Progenitor cell of endocrine pancreas (in vitro differentiated cells): ENCODE results near the gene AMN. TPM values are rescaled to one million over a fixed set of nuclear protein-coding genes. Genes with fewer than 3 reads are reported as not detected.

Experiments
- DNase-seq: peaks from one replicate; pipeline ENCODE4 v3.0.0; 2021; ENCODE audit warnings: low spot score; ENCODE audit not compliant: unreplicated experiment
- H3K27ac Mint-ChIP-seq: 2 replicates; pipeline ENCODE4 v1.8.0; 2021; ENCODE audit warnings: mild to moderate bottlenecking, moderate library complexity, mixed read lengths
- H3K27me3 Mint-ChIP-seq: 2 replicates; pipeline ENCODE4 v1.8.0; 2021; ENCODE audit warnings: mixed read lengths
- H3K36me3 Mint-ChIP-seq: 2 replicates; pipeline ENCODE4 v1.8.0; 2022; ENCODE audit warnings: mixed read lengths; ENCODE audit not compliant: insufficient read depth
- H3K4me1 Mint-ChIP-seq: 2 replicates; pipeline ENCODE4 v1.8.0; 2021; ENCODE audit warnings: low read depth, mixed read lengths
- H3K4me3 Mint-ChIP-seq: 2 replicates; pipeline ENCODE4 v1.8.0; 2021; ENCODE audit warnings: low read depth, mild to moderate bottlenecking, moderate library complexity, mixed read lengths
- H3K9me3 Mint-ChIP-seq: 2 replicates; pipeline ENCODE4 v1.8.0; 2021; ENCODE audit warnings: low read depth, mixed read lengths
- CTCF ChIP-seq: fragments of 200-600 bp; sonication (generic); IDR thresholded peaks from one replicate; pipeline ENCODE4 v1.5.0; 2021; ENCODE audit warnings: antibody characterized with exemption, mild to moderate bottlenecking; ENCODE audit not compliant: unreplicated experiment
- total RNA-seq: library from RNA; stranded (reverse); gene quantifications from 2 replicates; pipeline ENCODE4 v1.2.1, GENCODE V29; 2021

Gene AMN
- total RNA-seq, 1 donor from 2014 or later, result 2.5 TPM

- no peak overlapping the region for H3K27ac Mint-ChIP-seq
- DNase-seq, result no peak
- no peaks in the 10 kb centered on the region for H3K9me3 Mint-ChIP-seq
- H3K36me3 Mint-ChIP-seq, result peaks cover 10% of the 10 kb centered on the region
- H3K27me3 Mint-ChIP-seq, result no peaks in the 10 kb centered on the region
- H3K4me3 Mint-ChIP-seq, result no peak overlapping the region
- H3K4me1 Mint-ChIP-seq, result peaks cover 2% of the 10 kb centered on the region
- no peak for TF ChIP-seq CTCF
Observed at GRCh38 chr14:102885737-102886447, 36.6 kb upstream of the AMN start.

DNA sequence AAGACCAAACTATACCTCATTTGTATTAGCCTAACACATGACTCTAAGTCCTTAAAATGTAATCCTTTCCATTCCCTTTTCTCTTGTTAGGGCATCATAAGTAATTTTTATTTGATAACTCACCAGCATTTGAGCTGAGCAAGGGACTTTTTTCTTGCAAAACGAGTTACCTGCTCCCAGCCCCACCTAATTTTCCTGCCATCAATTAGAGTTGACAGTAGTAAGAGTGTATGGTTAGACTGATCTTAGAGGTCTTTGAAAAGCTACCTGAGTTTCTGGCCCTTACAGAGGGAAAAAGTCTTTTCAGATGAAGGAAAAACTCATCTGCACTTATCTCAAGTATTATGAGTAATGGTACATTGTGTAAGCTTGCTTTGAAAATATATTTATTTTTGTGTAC, 33.7 kb upstream of the AMN start:
- H3K36me3 Mint-ChIP-seq, result peaks cover 12% of the 10 kb centered on the region
- no peak overlapping the region for H3K27ac Mint-ChIP-seq
- no peak for TF ChIP-seq CTCF
- no peaks in the 10 kb centered on the region for H3K9me3 Mint-ChIP-seq
- H3K27me3 Mint-ChIP-seq, result no peaks in the 10 kb centered on the region
- peaks cover 2% of the 10 kb centered on the region for H3K4me1 Mint-ChIP-seq
- H3K4me3 Mint-ChIP-seq, result no peak overlapping the region
- no peak for DNase-seq

DNA sequence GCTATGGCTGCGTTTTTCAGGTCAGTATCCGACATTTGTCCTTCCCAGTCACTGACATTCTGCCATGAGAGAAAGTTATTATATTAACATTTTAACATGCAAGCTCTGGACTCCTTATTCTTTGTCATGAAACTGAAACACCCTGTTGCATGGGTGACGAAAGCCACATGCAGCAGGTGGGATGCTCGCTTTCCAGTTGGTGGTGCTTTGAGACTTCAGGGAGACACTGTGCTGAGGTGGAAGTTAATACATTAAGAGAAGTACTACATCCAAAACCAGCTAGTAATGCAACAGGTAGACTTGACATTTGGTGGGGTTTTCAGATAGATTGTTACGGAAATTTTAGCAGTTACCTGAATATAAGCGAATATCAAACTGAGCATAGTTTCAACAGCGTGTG, 32.8 kb upstream of the AMN start:
- TF ChIP-seq CTCF, result no peak
- Mint-ChIP-seq H3K4me1 (peaks cover 2% of the 10 kb centered on the region), H3K27ac (no peak overlapping the region), H3K27me3 (no peaks in the 10 kb centered on the region), H3K36me3 (peaks cover 9% of the 10 kb centered on the region), H3K9me3 (no peaks in the 10 kb centered on the region), H3K4me3 (no peak overlapping the region)
- no peak for DNase-seq

DNA sequence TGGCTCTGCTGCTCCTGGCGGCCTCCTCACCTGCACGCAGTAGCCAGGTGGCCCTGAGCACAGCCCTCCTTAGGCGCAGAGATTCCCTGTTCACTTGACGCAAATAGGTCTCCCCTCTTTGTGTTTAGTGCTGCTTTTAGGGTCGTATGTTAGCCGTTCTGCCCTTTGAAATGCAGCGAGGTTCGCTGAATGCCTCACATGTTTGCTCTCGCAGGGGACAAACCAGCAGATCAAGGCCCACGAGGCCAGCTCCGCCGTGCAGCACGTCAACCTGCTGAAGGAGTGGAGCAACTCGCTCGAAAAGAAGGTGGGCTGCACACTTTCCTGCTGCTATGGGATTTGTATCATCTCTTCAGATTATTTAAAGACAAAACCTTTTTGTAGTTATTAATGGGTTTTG, 31.4 kb upstream of the AMN start:
- peaks cover 2% of the 10 kb centered on the region for H3K4me1 Mint-ChIP-seq
- DNase-seq, result no peak
- no peaks in the 10 kb centered on the region for H3K9me3 Mint-ChIP-seq
- H3K36me3 Mint-ChIP-seq, result peaks cover 13% of the 10 kb centered on the region
- no peaks in the 10 kb centered on the region for H3K27me3 Mint-ChIP-seq
- no peak for TF ChIP-seq CTCF
- H3K27ac Mint-ChIP-seq, result no peak overlapping the region
- no peak overlapping the region for H3K4me3 Mint-ChIP-seq

DNA sequence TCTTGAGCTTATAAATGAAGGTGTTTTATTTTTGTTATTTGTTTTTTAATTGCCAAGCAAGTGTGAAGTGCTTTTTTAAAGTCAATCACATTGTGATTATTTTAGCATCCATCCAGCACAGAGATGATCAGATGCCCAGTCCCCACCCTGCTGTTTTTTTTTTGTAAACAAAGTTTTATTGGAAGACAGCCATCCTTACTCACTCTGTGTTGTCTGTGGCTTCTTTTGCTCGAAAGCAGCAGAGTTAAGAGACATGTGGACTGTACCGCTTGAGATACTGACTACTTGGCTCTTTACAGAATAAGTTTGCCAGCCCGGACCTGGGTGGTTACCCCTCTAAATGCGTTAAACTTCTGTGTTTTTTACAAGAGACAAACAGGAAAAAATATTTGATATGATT, 30.9 kb upstream of the AMN start:
- H3K36me3 Mint-ChIP-seq, result peaks cover 12% of the 10 kb centered on the region
- H3K27ac Mint-ChIP-seq, result no peak overlapping the region
- peaks cover 2% of the 10 kb centered on the region for H3K4me1 Mint-ChIP-seq
- H3K9me3 Mint-ChIP-seq, result no peaks in the 10 kb centered on the region
- no peak for TF ChIP-seq CTCF
- no peak overlapping the region for H3K4me3 Mint-ChIP-seq
- no peaks in the 10 kb centered on the region for H3K27me3 Mint-ChIP-seq
- DNase-seq, result no peak
